Common myeloid progenitor, CD34-positive (primary cell): ENCODE measurements around the gene CCRL2.
"Not testable (repeated sequence)": the region's sequence is repeated elsewhere in the genome, so short reads cannot be mapped to it uniquely, and the experiment has no call there.

Experiments
- CTCF ChIA-PET: fragments of 350-600 bp; sonication (Branson Sonifier 250); formaldehyde crosslinking; loops from one replicate; lab custom pipeline; 2021; ENCODE audit warnings: antibody characterized with exemption; lab: Charles Lee
- POLR2A ChIA-PET: fragments of 350-600 bp; sonication (Branson Sonifier 250); formaldehyde crosslinking; loops from one replicate; lab custom pipeline; 2021; ENCODE audit warnings: antibody characterized with exemption; lab: Charles Lee
- DNase-seq, 3 donors: peaks; one replicate each; pipeline versions ENCODE4 v3.0.0 to v3.0.0-alpha.2; 2013
- H3K27ac ChIP-seq, 2 experiments: 1 replicate in 1 of 2; 2 replicates in 1 of 2; pipeline ENCODE4 v1.7.0; 2013; ENCODE audit warnings: inconsistent platforms in 2 of 2, low read length in 2 of 2, mild to moderate bottlenecking in 2 of 2, low read depth in 1 of 2, moderate library complexity in 1 of 2; ENCODE audit not compliant: severe bottlenecking in 2 of 2, insufficient read depth in 1 of 2, poor library complexity in 1 of 2
- H3K27me3 ChIP-seq, 5 experiments: replicated peaks in 2 of 5; 1 replicate in 3 of 5; 2 replicates in 2 of 5; pipeline versions ENCODE4 v1.6.1 to v1.7.0; 2013; ENCODE audit warnings: low read length in 4 of 5, mild to moderate bottlenecking in 2 of 5, moderate library complexity in 2 of 5, inconsistent platforms in 1 of 5; ENCODE audit not compliant: insufficient read depth in 5 of 5, control insufficient read depth in 4 of 5
- H3K36me3 ChIP-seq, 4 experiments: 1 replicate in 2 of 4; 2 replicates in 2 of 4; pipeline versions ENCODE4 v1.6.1 to v1.7.0; 2013; ENCODE audit warnings: low read length in 3 of 4, control low read depth in 1 of 4, mild to moderate bottlenecking in 1 of 4; ENCODE audit not compliant: control insufficient read depth in 4 of 4, insufficient read depth in 4 of 4
- H3K4me1 ChIP-seq, 4 experiments: 1 replicate in 3 of 4; 2 replicates in 1 of 4; pipeline versions ENCODE4 v1.6.1 to v1.7.1; 2013; ENCODE audit warnings: low read length in 3 of 4, mild to moderate bottlenecking in 3 of 4, control low read depth in 1 of 4, inconsistent platforms in 1 of 4, moderate library complexity in 1 of 4; ENCODE audit not compliant: control insufficient read depth in 4 of 4, insufficient read depth in 4 of 4; ENCODE audit errors: control extremely low read depth in 1 of 4
- H3K4me3 ChIP-seq, 7 experiments: 1 replicate in 4 of 7; 2 replicates in 3 of 7; pipeline versions ENCODE4 v1.5.1 to v1.7.0; 2013; ENCODE audit warnings: mild to moderate bottlenecking in 7 of 7, low read length in 6 of 7, moderate library complexity in 6 of 7, inconsistent platforms in 2 of 7, low read depth in 2 of 7, control low read depth in 1 of 7; ENCODE audit not compliant: insufficient read depth in 4 of 7, control insufficient read depth in 1 of 7; ENCODE audit errors: extremely low read depth in 1 of 7
- H3K9me3 ChIP-seq, 5 experiments: 1 replicate in 4 of 5; 2 replicates in 1 of 5; pipeline versions ENCODE4 v1.6.1 to v1.7.1; 2013; ENCODE audit warnings: low read length in 4 of 5, mild to moderate bottlenecking in 2 of 5, inconsistent platforms in 1 of 5, low read depth in 1 of 5, moderate library complexity in 1 of 5; ENCODE audit not compliant: control insufficient read depth in 4 of 5, insufficient read depth in 2 of 5; ENCODE audit errors: control extremely low read depth in 1 of 5
- WGBS: methylation state at CpG from one replicate; pipeline ENCODE4 v1.1.5; 2013; ENCODE audit not compliant: insufficient coverage; 5-methylcytosine and 5-hydroxymethylcytosine counted together

The CCRL2 gene

GRCh38 chr3:46423588-46423987 lies 16.5 kb downstream of the CCRL2 start:
- H3K9me3 ChIP-seq: peaks cover 0 to 4% (median 0%) of the 10 kb centered on the region in 5 experiments
- no peak overlapping the region for H3K27ac ChIP-seq
- POLR2A ChIA-PET: interaction anchor here (0.9 kb wide), 1 partner anchor 12 kb away, joined by 3 read pairs; no protein-coding TSS in a partner anchor
- peaks cover 0 to 20% (median 6%) of the 10 kb centered on the region in 4 experiments for H3K4me1 ChIP-seq
- H3K4me3 ChIP-seq: no peak overlapping the region
- no peaks in the 10 kb centered on the region for H3K27me3 ChIP-seq
- H3K36me3 ChIP-seq: no peaks in the 10 kb centered on the region
- CTCF ChIA-PET: interaction anchor here (0.9 to 1.5 kb wide), 5 partner anchors 8 to 346 kb away, joined by 3 to 4 read pairs (median 3); no protein-coding TSS in a partner anchor
- 95% methylated on average over 3 of the region's 5 CpGs for WGBS
- no peak for DNase-seq

DNA sequence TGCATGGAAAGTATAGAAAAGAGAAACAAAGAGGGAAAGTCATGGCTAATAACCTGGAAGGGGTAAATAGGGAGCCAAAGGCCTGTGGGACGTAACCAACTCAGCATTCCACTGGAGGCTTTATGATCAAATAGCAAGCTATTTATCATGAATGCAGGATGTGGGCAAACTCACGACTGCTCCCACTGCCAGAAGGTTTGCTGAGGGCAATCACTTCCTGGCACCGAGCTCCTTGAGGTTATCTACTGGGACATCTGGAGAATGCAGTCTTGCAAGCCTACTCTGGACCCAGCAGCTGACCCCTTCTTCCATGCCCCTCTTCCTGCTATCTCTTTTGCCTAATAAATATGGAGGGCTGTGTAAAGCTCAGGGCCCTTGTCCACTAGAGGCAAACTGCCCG lies 19.4 kb downstream of the CCRL2 start:
- WGBS: 7% methylated on average over 2 of the region's 4 CpGs
- peaks cover 0 to 20% (median 6%) of the 10 kb centered on the region in 4 experiments for H3K4me1 ChIP-seq
- DNase-seq: peak; percentile 47 to 86 (median 51)
- ChIA-PET CTCF (interaction anchor here (1.0 to 3.1 kb wide), 4 partner anchors 18 to 56 kb away, joined by 3 to 14 read pairs (median 3); partner anchors contain the start of gene CCR5), POLR2A (interaction anchor here (1.0 kb wide), 1 partner anchor 11 kb away, joined by 4 read pairs; no protein-coding TSS in a partner anchor)
- not testable (repeated sequence) for H3K27me3 ChIP-seq, H3K9me3 ChIP-seq, H3K27ac ChIP-seq, H3K36me3 ChIP-seq, H3K4me3 ChIP-seq

DNA sequence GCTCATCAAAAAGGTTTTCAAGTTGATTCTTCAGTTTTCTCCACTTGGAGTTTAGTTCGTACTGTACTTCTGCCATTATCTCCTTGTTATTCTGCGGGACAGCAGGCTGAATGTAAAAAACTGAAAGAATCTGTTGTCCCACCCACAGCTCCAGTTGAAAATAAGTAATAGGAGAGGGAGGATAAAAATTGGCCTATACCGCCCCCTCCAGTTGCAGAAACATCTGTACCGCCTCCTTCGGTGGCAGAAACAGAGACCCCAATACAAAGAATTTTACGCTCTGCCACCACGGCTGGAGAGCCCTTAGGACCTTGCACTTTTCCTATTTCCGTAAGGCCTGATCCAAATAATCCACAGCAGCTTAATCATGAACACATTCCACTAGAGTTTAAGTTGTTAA lies 20.3 kb downstream of the CCRL2 start:
- CTCF ChIA-PET: interaction anchor here (0.7 to 1.4 kb wide), 2 partner anchors 14 to 57 kb away, joined by 3 read pairs; partner anchors contain the start of gene CCR5
- H3K4me3 ChIP-seq, H3K9me3 ChIP-seq, H3K27me3 ChIP-seq, H3K27ac ChIP-seq, POLR2A ChIA-PET, DNase-seq, H3K36me3 ChIP-seq: not testable (repeated sequence)
- 82% methylated on average over 4 of the region's 8 CpGs for WGBS
- peaks cover 0 to 20% (median 6%) of the 10 kb centered on the region in 4 experiments for H3K4me1 ChIP-seq

- DNase-seq: peak; percentile 40 to 63 (median 42)
- ChIA-PET POLR2A (no interaction called here), CTCF (interaction anchor here (0.9 to 2.8 kb wide), 8 partner anchors 12 to 202 kb away, joined by 3 to 8 read pairs (median 3); partner anchors contain the start of genes CCR5, CCR5AS and CCRL2)
- Histone ChIP-seq H3K4me1 (peaks cover 0 to 26% (median 6%) of the 10 kb centered on the region in 4 experiments), H3K27me3 (no peaks in the 10 kb centered on the region), H3K27ac (no peak overlapping the region), H3K36me3 (no peaks in the 10 kb centered on the region), H3K9me3 (peaks cover 0 to 7% (median 3%) of the 10 kb centered on the region in 5 experiments), H3K4me3 (no peak overlapping the region)
- WGBS: 89% methylated on average over 10 of the region's 10 CpGs
Observed at GRCh38 chr3:46427916-46428833, 21.1 kb downstream of the CCRL2 start.

- ChIA-PET CTCF (interaction anchor here (0.6 to 2.8 kb wide), 9 partner anchors 9 to 201 kb away, joined by 3 to 8 read pairs (median 3); partner anchors contain the start of genes CCR5AS and CCRL2), POLR2A (no interaction called here)
- H3K36me3 ChIP-seq: no peaks in the 10 kb centered on the region
- WGBS: 98% methylated on average over 5 of the region's 5 CpGs
- no peak for DNase-seq
- no peak overlapping the region for H3K4me3 ChIP-seq
- no peaks in the 10 kb centered on the region for H3K27me3 ChIP-seq
- H3K27ac ChIP-seq: no peak overlapping the region
- H3K9me3 ChIP-seq: peaks cover 0 to 11% (median 3%) of the 10 kb centered on the region in 5 experiments
- peaks cover 0 to 36% (median 6%) of the 10 kb centered on the region in 4 experiments for H3K4me1 ChIP-seq
Observed at GRCh38 chr3:46429250-46429649, 22.2 kb downstream of the CCRL2 start.

DNA sequence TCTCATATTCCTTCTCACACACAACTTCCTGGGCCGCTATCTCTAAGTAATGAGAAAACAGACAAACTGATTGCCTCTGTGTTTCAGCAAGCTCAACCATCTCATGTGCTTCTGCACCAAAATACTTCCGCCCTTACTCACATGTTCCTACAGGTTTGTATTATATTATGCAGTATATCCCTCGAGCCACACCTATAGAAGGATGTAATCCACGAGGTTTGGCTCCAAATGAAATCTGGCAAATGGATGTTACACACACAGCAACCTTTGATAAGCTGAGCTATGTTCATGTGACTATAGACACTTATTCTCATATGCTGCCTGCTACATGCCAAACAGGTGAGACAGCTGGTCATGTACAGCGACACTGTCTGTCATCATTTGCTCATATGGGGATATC lies 22.6 kb downstream of the CCRL2 start:
- H3K9me3 ChIP-seq: peaks cover 0 to 11% (median 3%) of the 10 kb centered on the region in 5 experiments
- POLR2A ChIA-PET: no interaction called here
- DNase-seq: no peak
- WGBS: 100% methylated on average over 1 of the region's 5 CpGs
- H3K4me3 ChIP-seq: no peak overlapping the region
- no peaks in the 10 kb centered on the region for H3K36me3 ChIP-seq
- H3K4me1 ChIP-seq: peaks cover 0 to 37% (median 6%) of the 10 kb centered on the region in 4 experiments
- no peaks in the 10 kb centered on the region for H3K27me3 ChIP-seq
- H3K27ac ChIP-seq: no peak overlapping the region
- CTCF ChIA-PET: interaction anchor here (0.6 to 2.8 kb wide), 8 partner anchors 8 to 75 kb away, joined by 3 to 8 read pairs (median 3); partner anchors contain the start of genes CCR5AS and CCRL2
